Measurements from ENCODE around the gene DLGAP3. TPM values are rescaled to one million over a fixed set of nuclear protein-coding genes. Genes with fewer than 3 reads are reported as not detected.

Gene DLGAP3, protein sequence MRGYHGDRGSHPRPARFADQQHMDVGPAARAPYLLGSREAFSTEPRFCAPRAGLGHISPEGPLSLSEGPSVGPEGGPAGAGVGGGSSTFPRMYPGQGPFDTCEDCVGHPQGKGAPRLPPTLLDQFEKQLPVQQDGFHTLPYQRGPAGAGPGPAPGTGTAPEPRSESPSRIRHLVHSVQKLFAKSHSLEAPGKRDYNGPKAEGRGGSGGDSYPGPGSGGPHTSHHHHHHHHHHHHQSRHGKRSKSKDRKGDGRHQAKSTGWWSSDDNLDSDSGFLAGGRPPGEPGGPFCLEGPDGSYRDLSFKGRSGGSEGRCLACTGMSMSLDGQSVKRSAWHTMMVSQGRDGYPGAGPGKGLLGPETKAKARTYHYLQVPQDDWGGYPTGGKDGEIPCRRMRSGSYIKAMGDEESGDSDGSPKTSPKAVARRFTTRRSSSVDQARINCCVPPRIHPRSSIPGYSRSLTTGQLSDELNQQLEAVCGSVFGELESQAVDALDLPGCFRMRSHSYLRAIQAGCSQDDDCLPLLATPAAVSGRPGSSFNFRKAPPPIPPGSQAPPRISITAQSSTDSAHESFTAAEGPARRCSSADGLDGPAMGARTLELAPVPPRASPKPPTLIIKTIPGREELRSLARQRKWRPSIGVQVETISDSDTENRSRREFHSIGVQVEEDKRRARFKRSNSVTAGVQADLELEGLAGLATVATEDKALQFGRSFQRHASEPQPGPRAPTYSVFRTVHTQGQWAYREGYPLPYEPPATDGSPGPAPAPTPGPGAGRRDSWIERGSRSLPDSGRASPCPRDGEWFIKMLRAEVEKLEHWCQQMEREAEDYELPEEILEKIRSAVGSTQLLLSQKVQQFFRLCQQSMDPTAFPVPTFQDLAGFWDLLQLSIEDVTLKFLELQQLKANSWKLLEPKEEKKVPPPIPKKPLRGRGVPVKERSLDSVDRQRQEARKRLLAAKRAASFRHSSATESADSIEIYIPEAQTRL
- polyA plus RNA-seq (2011; rRNA removed) (0.03 TPM in 1 of 2 replicates, not detected in the other), polyA plus RNA-seq (2017; fragmentation: RNase III; extraction: RNeasy Plus Mini Kit Qiagen cat#74134 plus additional on column Dnase treatment) (0.04 to 0.07 TPM (median 0.05 TPM) in 3 replicates), polyA minus RNA-seq (2011; rRNA and poly(A)+ RNA removed) (not detected in 2 replicates)
- 0.05 and 0.06 TPM in 2 replicates for polyA plus RNA-seq (2012; cell fraction: cytosol; rRNA removed)
- 0.07 and 0.08 TPM in 2 replicates for polyA plus RNA-seq (2012; cell fraction: nucleus; rRNA removed)

DNA sequence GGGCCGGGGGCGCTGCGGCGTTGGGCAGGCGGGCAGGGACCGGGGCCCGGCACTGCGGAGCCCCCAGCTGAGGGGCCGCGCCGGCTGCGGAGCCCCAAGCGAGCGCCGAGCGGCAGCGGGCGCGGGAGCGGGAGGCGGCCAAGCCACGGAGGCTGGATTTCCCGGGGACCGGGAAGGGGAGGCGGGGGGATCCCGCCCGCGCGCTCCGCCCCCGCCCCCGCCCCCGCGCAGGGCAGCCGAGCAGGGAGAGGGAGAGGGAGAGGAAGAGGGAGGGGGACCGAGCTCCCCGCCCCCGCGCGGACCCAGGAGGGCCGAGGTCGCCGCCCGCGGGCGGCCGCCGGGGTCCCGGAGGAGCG is at the start of gene DLGAP3:
TSS of gene DLGAP3 (minus strand) at position 154 of the 356 bp plus-strand sequence. CDS start 24,267 bp downstream, outside the sequence.
- POLR2A ChIA-PET = no interaction called here
- 0% methylated on average over 13 of the region's 50 CpGs for WGBS (ENCODE audit: missing lambda C conversion rate)
- peak within 1 kb of the TSS; percentile 100 for H3K4me2 ChIP-seq
- 0 out of 3 replicates have a peak, but pooled peaks cover 3% of the 10 kb centered on the region for H3K4me1 ChIP-seq
- ATAC-seq = peak in 1 of 2 experiments; percentile 7; a peak in 1 of 6 replicates
- TF ChIP-seq FOSB (CRISPR knock-in tag; IDR thresholded peaks at IDR 0.05) (no peak), NFE2L2 (conservative IDR thresholded peaks at IDR 0.05; ENCODE audit: low read length) (no peak), HOXA7 (CRISPR knock-in tag; IDR thresholded peaks at IDR 0.05) (no peak), RCOR1 (IDR thresholded peaks at IDR 0.05; ENCODE audit: low read depth, low read length) (no peak), TP53 (CRISPR knock-in tag; IDR thresholded peaks at IDR 0.05) (no peak), FOXS1 (CRISPR knock-in tag; IDR thresholded peaks at IDR 0.05) (no peak)
- TF ChIP-seq, protein P1, sequence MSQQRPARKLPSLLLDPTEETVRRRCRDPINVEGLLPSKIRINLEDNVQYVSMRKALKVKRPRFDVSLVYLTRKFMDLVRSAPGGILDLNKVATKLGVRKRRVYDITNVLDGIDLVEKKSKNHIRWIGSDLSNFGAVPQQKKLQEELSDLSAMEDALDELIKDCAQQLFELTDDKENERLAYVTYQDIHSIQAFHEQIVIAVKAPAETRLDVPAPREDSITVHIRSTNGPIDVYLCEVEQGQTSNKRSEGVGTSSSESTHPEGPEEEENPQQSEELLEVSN (IDR thresholded peaks at IDR 0.05; ENCODE audit: borderline replicate concordance, low read depth) = no peak
- TF ChIP-seq, protein P2, sequence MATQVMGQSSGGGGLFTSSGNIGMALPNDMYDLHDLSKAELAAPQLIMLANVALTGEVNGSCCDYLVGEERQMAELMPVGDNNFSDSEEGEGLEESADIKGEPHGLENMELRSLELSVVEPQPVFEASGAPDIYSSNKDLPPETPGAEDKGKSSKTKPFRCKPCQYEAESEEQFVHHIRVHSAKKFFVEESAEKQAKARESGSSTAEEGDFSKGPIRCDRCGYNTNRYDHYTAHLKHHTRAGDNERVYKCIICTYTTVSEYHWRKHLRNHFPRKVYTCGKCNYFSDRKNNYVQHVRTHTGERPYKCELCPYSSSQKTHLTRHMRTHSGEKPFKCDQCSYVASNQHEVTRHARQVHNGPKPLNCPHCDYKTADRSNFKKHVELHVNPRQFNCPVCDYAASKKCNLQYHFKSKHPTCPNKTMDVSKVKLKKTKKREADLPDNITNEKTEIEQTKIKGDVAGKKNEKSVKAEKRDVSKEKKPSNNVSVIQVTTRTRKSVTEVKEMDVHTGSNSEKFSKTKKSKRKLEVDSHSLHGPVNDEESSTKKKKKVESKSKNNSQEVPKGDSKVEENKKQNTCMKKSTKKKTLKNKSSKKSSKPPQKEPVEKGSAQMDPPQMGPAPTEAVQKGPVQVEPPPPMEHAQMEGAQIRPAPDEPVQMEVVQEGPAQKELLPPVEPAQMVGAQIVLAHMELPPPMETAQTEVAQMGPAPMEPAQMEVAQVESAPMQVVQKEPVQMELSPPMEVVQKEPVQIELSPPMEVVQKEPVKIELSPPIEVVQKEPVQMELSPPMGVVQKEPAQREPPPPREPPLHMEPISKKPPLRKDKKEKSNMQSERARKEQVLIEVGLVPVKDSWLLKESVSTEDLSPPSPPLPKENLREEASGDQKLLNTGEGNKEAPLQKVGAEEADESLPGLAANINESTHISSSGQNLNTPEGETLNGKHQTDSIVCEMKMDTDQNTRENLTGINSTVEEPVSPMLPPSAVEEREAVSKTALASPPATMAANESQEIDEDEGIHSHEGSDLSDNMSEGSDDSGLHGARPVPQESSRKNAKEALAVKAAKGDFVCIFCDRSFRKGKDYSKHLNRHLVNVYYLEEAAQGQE (IDR thresholded peaks at IDR 0.05) = no peak
- H3K4me3 ChIP-seq = peak within 1 kb of the TSS; percentile 68
- FAIRE-seq = no peak
- DNase-seq (ENCODE audit: low read depth in 1 of 2, low spot score in 1 of 2) = no peak
- H3K9me3 ChIP-seq = no peaks in the 10 kb centered on the region
- H3K27ac ChIP-seq = peak within 1 kb of the TSS in 1 of 2 experiments; percentile 75; a peak in 2 of 6 replicates
- CTCF ChIA-PET = interaction anchor here (0.6 to 1.1 kb wide), 2 partner anchors 20 to 70 kb away, joined by 3 read pairs; partner anchors contain the start of gene SMIM12

DNA sequence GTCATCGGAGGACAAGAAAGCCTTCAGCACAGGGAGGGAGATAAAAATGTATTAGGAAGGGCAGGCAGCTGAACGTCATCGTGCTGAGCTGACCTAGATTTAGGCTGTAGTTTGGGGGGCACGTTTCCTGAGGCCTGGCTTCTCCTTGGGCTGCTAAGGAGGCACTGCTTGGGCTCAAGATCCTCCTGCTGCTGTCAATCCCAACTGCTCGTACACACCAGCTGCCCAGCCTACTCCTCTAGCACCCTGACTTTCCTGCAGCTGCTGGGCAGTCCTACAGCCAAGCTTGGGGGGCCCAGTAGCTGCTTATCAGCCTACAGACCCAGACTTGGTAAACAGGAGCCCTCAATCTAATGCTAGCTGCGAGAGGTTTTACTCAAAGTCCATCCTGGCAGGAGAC is 49.5 kb upstream of the DLGAP3 start:
- POLR2A ChIA-PET = no interaction called here
- CTCF ChIA-PET = no interaction called here
- no peak for ATAC-seq

DNA sequence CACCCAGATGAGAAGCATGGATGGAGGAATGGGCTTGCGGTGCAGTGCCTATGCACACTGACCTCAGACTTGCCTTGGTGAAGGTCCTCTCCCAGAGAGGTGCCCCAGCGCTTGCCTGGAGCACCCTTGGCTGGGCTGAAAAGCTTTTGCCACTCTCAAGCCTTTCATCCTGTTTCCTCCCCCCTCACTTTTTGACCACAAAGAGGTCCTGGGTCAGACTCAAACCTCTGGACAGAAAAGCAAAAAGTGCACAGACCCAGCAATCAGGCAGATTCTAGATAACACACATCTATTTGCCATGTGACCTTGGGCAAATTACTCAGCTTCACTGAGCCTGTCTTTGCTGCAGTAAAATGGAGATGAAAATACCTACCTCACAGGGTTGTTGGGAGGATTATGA is 48.4 kb upstream of the DLGAP3 start:
- ChIA-PET CTCF (interaction anchor here (1.0 kb wide), 1 partner anchor 42 kb away, joined by 3 read pairs; no protein-coding TSS in a partner anchor), POLR2A (interaction anchor here (0.6 kb wide), 1 partner anchor 43 kb away, joined by 3 read pairs; no protein-coding TSS in a partner anchor)
- ATAC-seq (no peak), DNase-seq (ENCODE audit: low read depth in 1 of 2, low spot score in 1 of 2) (no peak), FAIRE-seq (no peak)
- Histone ChIP-seq H3K27ac (no peak overlapping the region), H3K4me3 (no peak overlapping the region), H3K4me1 (no peaks in the 10 kb centered on the region), H3K9me3 (no peaks in the 10 kb centered on the region), H3K4me2 (no peak overlapping the region)
- 80% methylated on average over 1 of the region's 2 CpGs for WGBS (ENCODE audit: missing lambda C conversion rate)
- TF ChIP-seq HEYL (CRISPR knock-in tag; IDR thresholded peaks at IDR 0.05) (no peak), POLR2A (IDR thresholded peaks at IDR 0.05; ENCODE audit: low read length) (no peak), EHF (CRISPR knock-in tag; IDR thresholded peaks at IDR 0.05) (no peak), NR3C1 (IDR thresholded peaks at IDR 0.05) (no peak), RARB (CRISPR knock-in tag; IDR thresholded peaks at IDR 0.05) (no peak), RAD21 (conservative IDR thresholded peaks at IDR 0.05 in 1 of 2, IDR thresholded peaks at IDR 0.05 in 1 of 2) (no peak), ZNF302 (CRISPR knock-in tag; IDR thresholded peaks at IDR 0.05) (no peak), NPAS2 (CRISPR knock-in tag; IDR thresholded peaks at IDR 0.05; ENCODE audit: borderline replicate concordance) (no peak), ESRRA (IDR thresholded peaks at IDR 0.05; ENCODE audit: borderline replicate concordance, low read length) (no peak), RFX5 (IDR thresholded peaks at IDR 0.05) (no peak)
- TF ChIP-seq, protein P3, sequence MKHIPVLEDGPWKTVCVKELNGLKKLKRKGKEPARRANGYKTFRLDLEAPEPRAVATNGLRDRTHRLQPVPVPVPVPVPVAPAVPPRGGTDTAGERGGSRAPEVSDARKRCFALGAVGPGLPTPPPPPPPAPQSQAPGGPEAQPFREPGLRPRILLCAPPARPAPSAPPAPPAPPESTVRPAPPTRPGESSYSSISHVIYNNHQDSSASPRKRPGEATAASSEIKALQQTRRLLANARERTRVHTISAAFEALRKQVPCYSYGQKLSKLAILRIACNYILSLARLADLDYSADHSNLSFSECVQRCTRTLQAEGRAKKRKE (CRISPR knock-in tag; IDR thresholded peaks at IDR 0.05; ENCODE audit: low read depth) = no peak

More for the DNA sequence above, 49.5 kb upstream of the DLGAP3 start:
- H3K4me2 ChIP-seq = no peak overlapping the region
- DNase-seq (ENCODE audit: low read depth in 1 of 2, low spot score in 1 of 2) = no peak
- peaks cover 4% of the 10 kb centered on the region; the same call in 1 of the 3 replicates for H3K4me1 ChIP-seq
- H3K4me3 ChIP-seq = no peak overlapping the region
- H3K9me3 ChIP-seq = no peaks in the 10 kb centered on the region
- H3K27ac ChIP-seq = no peak overlapping the region
- 73% methylated on average over 5 of the region's 6 CpGs for WGBS (ENCODE audit: missing lambda C conversion rate)
- TF ChIP-seq NFE2L2 (conservative IDR thresholded peaks at IDR 0.05; ENCODE audit: low read length) = no peak
- no peak for TF ChIP-seq KDM1A (IDR thresholded peaks at IDR 0.05; ENCODE audit: low read depth)
- no peak for TF ChIP-seq RAD21 (conservative IDR thresholded peaks at IDR 0.05 in 1 of 2, IDR thresholded peaks at IDR 0.05 in 1 of 2)
- TF ChIP-seq SREBF2 (IDR thresholded peaks at IDR 0.05) = no peak
- no peak for TF ChIP-seq ZNF302 (CRISPR knock-in tag; IDR thresholded peaks at IDR 0.05)
- no peak for FAIRE-seq

Measured in A549 (cell line).